ENCODE measurements around the gene PANK4. TPM values are rescaled to one million over a fixed set of nuclear protein-coding genes. Genes with fewer than 3 reads are reported as not detected.

Gene PANK4
- total and polyA plus RNA-seq, 2 of the 8 experiments (the other 6 are each of a cell fraction or from before 2014, with no cell fraction given): 20.1 to 29.7 TPM

GRCh38 chr1:2534687-2535441 lies 8.5 kb upstream of the PANK4 start (continued):
- TF ChIP-seq RBBP5 (IDR thresholded peaks at IDR 0.05; ENCODE audit: borderline replicate concordance, low read depth, low read length): no peak
- TF ChIP-seq BCL11A (IDR thresholded peaks at IDR 0.05; ENCODE audit: low read depth in 2 of 2, low read length in 2 of 2): no peak
- no peak for TF ChIP-seq CTBP2 (IDR thresholded peaks at IDR 0.05; ENCODE audit: borderline replicate concordance, insufficient read depth, insufficient read length, low read length)
- TF ChIP-seq SIX5 (IDR thresholded peaks at IDR 0.05; ENCODE audit: low read depth, low read length): no peak
- TF ChIP-seq RXRA (IDR thresholded peaks at IDR 0.05; ENCODE audit: insufficient read depth, low read depth, low read length): no peak
- TF ChIP-seq CBX8 (IDR thresholded peaks at IDR 0.05; ENCODE audit: borderline replicate concordance, low read depth, low read length): no peak
- no peak for TF ChIP-seq TAF1 (IDR thresholded peaks at IDR 0.05; ENCODE audit: low read depth, low read length)
- TF ChIP-seq KDM4A (IDR thresholded peaks at IDR 0.05; ENCODE audit: low read depth, low read length, severe bottlenecking): no peak

Measured in H1 (cell line).